Stimulated activated CD8-positive, alpha-beta memory T cell treated with anti-CD3 and anti-CD28 coated beads, Interleukin-4, amount 100 ng/mL, for 1 hour (primary cell): ENCODE results near the gene RNF123.
A peak's percentile ranks its signal among the peaks of the same experiment; 100 is the strongest.

Experiments
- DNase-seq, 2 donors: peaks; one replicate each; pipeline ENCODE4 v3.0.0-alpha.2; 2020; ENCODE audit warnings: low read depth in 2 of 2, low spot score in 1 of 2

Gene RNF123

GRCh38 chr3:49701388-49702077 lies 12.2 kb downstream of the RNF123 start:
- no peak for DNase-seq

- DNase-seq, result no peak
Observed at GRCh38 chr3:49702672-49703071, 13.3 kb downstream of the RNF123 start.

GRCh38 chr3:49703443-49703927 lies 14.1 kb downstream of the RNF123 start:
- DNase-seq, result peak in 1 of 2 donors; percentile 35

GRCh38 chr3:49703956-49704355 lies 14.6 kb downstream of the RNF123 start:
- DNase-seq, result no peak

GRCh38 chr3:49704629-49705028 lies 15.3 kb downstream of the RNF123 start:
- no peak for DNase-seq

- no peak for DNase-seq
Observed at GRCh38 chr3:49705390-49705960, 16.1 kb downstream of the RNF123 start.

- DNase-seq, result no peak
Observed at GRCh38 chr3:49706456-49707112, 17.2 kb downstream of the RNF123 start.

- DNase-seq, result no peak
Observed at GRCh38 chr3:49707113-49707480, 17.7 kb downstream of the RNF123 start.

GRCh38 chr3:49709852-49710251 lies 20.5 kb downstream of the RNF123 start:
- DNase-seq, result no peak

- no peak for DNase-seq
Observed at GRCh38 chr3:49711489-49711888, 22.1 kb downstream of the RNF123 start.

- DNase-seq, result no peak
Observed at GRCh38 chr3:49712166-49712565, 22.8 kb downstream of the RNF123 start.

- DNase-seq, result no peak
Observed at GRCh38 chr3:49712631-49713317, 23.4 kb downstream of the RNF123 start.

- no peak for DNase-seq
Observed at GRCh38 chr3:49713336-49714105, 24.2 kb downstream of the RNF123 start.

- no peak for DNase-seq
Observed at GRCh38 chr3:49714728-49715550, 25.6 kb downstream of the RNF123 start.

GRCh38 chr3:49715611-49716121 lies 26.3 kb downstream of the RNF123 start:
- no peak for DNase-seq

GRCh38 chr3:49716169-49716568 lies 26.8 kb downstream of the RNF123 start:
- DNase-seq, result no peak

- no peak for DNase-seq
Observed at GRCh38 chr3:49716691-49717210, 27.4 kb downstream of the RNF123 start.

GRCh38 chr3:49717211-49717958 lies 28.0 kb downstream of the RNF123 start:
- no peak for DNase-seq
